Thoracic aorta (tissue), 2 donors: ENCODE measurements around the gene MIER1. TPM values are rescaled to one million over a fixed set of nuclear protein-coding genes. Genes with fewer than 3 reads are reported as not detected.
A peak's percentile ranks its signal among the peaks of the same experiment; 100 is the strongest.
"Not testable (repeated sequence)": the region's sequence is repeated elsewhere in the genome, so short reads cannot be mapped to it uniquely, and the experiment has no call there.

ENCODE experiments used
- ATAC-seq: fragments of 150-250 bp; one replicate; pipeline ENCODE4 v1.8.0; 2017; ENCODE audit warnings: low read depth; ENCODE audit not compliant: insufficient number of reproducible peaks, low FRiP score
- DNase-seq: peaks from one replicate; pipeline ENCODE4 v3.0.0-alpha.2; 2020; ENCODE audit warnings: low spot score
- H3K27ac ChIP-seq, 2 donors: fragments of 200-600 bp; sonication (generic); 1 replicate in 1 of 2; 2 replicates in 1 of 2; pipeline ENCODE4 v1.5.1; 2016; ENCODE audit warnings: mild to moderate bottlenecking in 2 of 2, moderate library complexity in 2 of 2
- H3K27me3 ChIP-seq: fragments of 200-600 bp; sonication (generic); replicated peaks from 2 replicates; pipeline ENCODE4 v1.6.0; 2016; ENCODE audit warnings: mild to moderate bottlenecking; ENCODE audit not compliant: insufficient read depth
- H3K36me3 ChIP-seq: fragments of 200-600 bp; sonication (generic); one replicate; pipeline ENCODE4 v1.5.1; 2016
- H3K4me1 ChIP-seq, 2 donors: fragments of 200-600 bp; sonication (generic); 1 replicate in 1 of 2; 2 replicates in 1 of 2; pipeline versions ENCODE4 v1.5.1 to v1.6.0; 2016; ENCODE audit warnings: low read depth in 2 of 2, mild to moderate bottlenecking in 1 of 2; ENCODE audit not compliant: control insufficient read depth in 1 of 2
- H3K4me3 ChIP-seq: fragments of 200-600 bp; sonication (generic); 2 replicates; pipeline ENCODE4 v1.5.1; 2016; ENCODE audit warnings: mild to moderate bottlenecking
- H3K9me3 ChIP-seq: fragments of 200-600 bp; sonication (generic); 2 replicates; pipeline ENCODE4 v1.5.1; 2016
- total RNA-seq, 2 donors: library from RNA; depleted of rRNA; stranded (reverse); fragments of >200 nt; gene quantifications; one replicate each; pipeline versions ENCODE4 v1.1.0 to v1.2.3, GENCODE V29; 2016
- TF ChIP-seq, protein P1 (sequence below): fragments of 200-600 bp; sonication (generic); IDR thresholded peaks from one replicate; pipeline ENCODE4 v1.5.1; 2019; ENCODE audit warnings: antibody characterized with exemption

Gene MIER1
- total RNA-seq, 2 donors from 2014 or later, result 46.0 to 50.9 TPM

- Histone ChIP-seq H3K4me3 (no peak overlapping the region), H3K27ac (no peak overlapping the region), H3K27me3 (no peaks in the 10 kb centered on the region), H3K9me3 (no peaks in the 10 kb centered on the region), H3K36me3 (peaks cover 9% of the 10 kb centered on the region), H3K4me1 (peaks cover 0 to 7% of the 10 kb centered on the region in 2 donors)
- no peak for DNase-seq
- TF ChIP-seq, protein P1, sequence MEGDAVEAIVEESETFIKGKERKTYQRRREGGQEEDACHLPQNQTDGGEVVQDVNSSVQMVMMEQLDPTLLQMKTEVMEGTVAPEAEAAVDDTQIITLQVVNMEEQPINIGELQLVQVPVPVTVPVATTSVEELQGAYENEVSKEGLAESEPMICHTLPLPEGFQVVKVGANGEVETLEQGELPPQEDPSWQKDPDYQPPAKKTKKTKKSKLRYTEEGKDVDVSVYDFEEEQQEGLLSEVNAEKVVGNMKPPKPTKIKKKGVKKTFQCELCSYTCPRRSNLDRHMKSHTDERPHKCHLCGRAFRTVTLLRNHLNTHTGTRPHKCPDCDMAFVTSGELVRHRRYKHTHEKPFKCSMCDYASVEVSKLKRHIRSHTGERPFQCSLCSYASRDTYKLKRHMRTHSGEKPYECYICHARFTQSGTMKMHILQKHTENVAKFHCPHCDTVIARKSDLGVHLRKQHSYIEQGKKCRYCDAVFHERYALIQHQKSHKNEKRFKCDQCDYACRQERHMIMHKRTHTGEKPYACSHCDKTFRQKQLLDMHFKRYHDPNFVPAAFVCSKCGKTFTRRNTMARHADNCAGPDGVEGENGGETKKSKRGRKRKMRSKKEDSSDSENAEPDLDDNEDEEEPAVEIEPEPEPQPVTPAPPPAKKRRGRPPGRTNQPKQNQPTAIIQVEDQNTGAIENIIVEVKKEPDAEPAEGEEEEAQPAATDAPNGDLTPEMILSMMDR, result no peak
- ATAC-seq, result no peak
Observed at GRCh38 chr1:66957938-66958337, 33.1 kb downstream of the MIER1 start.

DNA sequence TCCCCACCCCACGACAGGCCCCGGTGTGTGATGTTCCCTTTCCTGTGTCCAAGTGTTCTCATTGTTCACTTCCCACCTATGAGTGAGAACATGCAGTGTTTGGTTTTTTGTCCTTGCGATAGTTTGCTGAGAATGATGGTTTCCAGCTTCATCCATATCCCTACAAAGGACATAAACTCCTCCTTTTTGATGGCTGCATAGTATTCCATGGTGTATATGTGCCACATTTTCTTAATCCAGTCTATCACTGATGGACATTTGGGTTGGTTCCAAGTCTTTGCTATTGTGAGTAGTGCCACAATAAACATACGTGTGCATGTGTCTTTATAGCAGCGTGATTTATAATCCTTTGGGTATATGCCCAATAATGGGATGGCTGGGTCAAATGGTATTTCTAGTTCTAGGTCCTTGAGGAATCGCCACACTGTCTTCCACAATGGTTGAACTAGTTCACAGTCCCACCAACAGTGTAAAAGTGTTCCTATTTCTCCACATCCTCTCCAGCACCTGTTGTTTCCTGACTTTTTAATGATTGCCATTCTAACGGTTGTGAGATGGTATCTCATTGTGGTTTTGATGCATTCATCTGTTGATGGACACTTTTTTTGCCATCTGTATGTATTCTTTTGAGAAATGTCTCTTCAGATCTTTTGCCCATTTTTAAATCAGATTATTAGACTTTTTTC, 41.5 kb downstream of the MIER1 start:
- peaks cover 32% of the 10 kb centered on the region for H3K36me3 ChIP-seq
- not testable (repeated sequence) for H3K4me1 ChIP-seq, DNase-seq, ATAC-seq, H3K9me3 ChIP-seq, H3K27ac ChIP-seq, H3K4me3 ChIP-seq, H3K27me3 ChIP-seq

DNA sequence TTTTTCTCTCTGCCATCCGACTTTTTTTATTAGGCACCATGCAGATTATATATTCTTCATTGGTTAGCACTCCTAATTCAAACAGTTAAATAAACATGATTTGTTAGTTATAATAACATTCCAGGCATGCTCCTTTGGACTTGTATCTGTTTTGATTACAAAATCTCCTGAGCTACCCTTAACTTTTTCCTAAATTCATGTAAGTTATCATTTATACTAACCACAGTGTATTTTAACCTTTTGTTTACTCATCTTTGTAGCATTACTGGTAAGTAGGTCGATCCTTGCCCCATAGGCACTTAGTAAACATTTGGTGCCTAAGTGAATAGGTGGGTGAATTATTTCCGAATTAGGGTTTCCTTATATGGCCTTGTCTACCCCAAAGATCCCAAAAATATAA, 43.8 kb downstream of the MIER1 start:
- H3K36me3 ChIP-seq, result peaks cover 30% of the 10 kb centered on the region
- H3K9me3 ChIP-seq, result no peaks in the 10 kb centered on the region
- H3K27me3 ChIP-seq, result no peaks in the 10 kb centered on the region
- no peak for ATAC-seq
- H3K4me1 ChIP-seq, result no peaks in the 10 kb centered on the region
- TF ChIP-seq, protein P1, result no peak
- no peak overlapping the region for H3K4me3 ChIP-seq
- DNase-seq, result no peak
- no peak overlapping the region for H3K27ac ChIP-seq

DNA sequence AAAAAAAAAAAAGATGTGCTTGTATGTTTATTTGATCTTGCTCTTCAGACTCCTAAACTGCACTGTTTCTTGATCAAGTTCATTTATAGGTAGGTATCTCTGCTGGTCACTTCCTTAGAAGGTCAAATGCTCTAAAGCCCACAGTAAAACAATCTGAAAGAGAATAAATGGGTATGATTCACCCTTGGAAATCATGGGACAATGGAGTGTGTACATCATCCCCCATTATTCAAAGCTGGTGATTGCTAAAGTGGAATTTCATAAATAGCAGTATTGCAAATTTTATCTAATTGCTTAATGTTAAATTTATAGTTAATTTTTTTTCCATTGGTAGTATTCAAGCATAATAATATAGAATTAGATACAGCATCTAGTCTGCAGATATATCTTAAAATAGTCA, 53.4 kb downstream of the MIER1 start:
- TF ChIP-seq, protein P1, result no peak
- Histone ChIP-seq H3K4me3 (no peak overlapping the region), H3K27ac (no peak overlapping the region), H3K36me3 (peaks cover 11% of the 10 kb centered on the region), H3K9me3 (no peaks in the 10 kb centered on the region), H3K27me3 (no peaks in the 10 kb centered on the region), H3K4me1 (peaks cover 5 to 6% of the 10 kb centered on the region in 2 donors)
- no peak for DNase-seq
- ATAC-seq, result no peak

DNA sequence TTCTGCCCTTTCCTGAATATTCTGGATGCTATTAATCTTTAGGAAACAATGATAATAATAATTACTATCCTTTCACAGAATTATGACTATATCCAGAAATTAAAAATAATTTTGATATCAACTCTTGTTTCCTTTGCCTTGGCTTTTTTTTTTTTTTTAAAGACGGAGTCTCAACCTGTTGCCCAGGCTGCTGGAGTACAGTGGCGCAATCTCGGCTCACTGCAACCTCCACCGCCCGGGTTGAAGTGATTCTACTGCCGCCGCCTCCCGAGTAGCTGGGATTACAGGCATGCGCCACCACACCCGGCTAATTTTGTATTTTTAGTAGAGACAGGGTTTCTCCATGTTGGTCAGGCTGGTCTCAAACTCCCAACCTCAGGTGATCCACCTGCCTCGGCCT, 54.8 kb downstream of the MIER1 start:
- peaks cover 21% of the 10 kb centered on the region for H3K36me3 ChIP-seq
- H3K4me3 ChIP-seq, H3K9me3 ChIP-seq, DNase-seq, H3K4me1 ChIP-seq, H3K27ac ChIP-seq, H3K27me3 ChIP-seq, ATAC-seq: not testable (repeated sequence)

DNA sequence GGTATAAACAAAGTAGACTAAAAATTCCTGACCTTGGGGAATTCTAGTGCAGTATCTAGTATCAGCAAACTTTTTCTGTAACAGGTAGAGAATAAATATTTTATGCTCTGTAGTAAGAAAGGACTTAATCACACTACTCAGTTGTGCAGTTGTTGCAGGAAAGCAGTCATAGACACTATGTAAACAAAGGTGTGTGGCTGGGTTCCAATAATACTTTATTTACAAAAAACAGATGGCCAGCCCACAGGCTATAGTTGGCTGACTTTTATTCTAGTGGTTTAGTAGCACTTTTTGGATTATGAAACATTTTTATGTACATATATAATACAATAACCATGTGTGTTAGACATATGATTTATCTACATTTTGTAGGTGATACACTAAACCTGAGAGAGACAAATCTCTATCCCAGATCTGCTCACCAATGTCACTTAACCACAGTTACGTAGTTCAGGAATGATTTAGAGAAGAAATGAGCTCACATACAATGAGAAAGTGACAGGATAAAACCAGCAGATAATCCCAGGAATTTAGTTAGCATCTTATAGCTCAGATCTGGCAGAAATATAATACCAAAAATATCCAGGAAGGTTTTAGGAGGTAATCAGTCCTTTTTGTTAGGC, 56.1 kb downstream of the MIER1 start:
- no peak for ATAC-seq
- H3K27ac ChIP-seq, result peak overlapping the region in 1 of 2 donors; percentile 22
- peaks cover 21% of the 10 kb centered on the region for H3K36me3 ChIP-seq
- peaks cover 5 to 6% of the 10 kb centered on the region in 2 donors for H3K4me1 ChIP-seq
- no peak for DNase-seq
- H3K9me3 ChIP-seq, result no peaks in the 10 kb centered on the region
- H3K4me3 ChIP-seq, result peak overlapping the region; percentile 57
- TF ChIP-seq, protein P1, result no peak
- H3K27me3 ChIP-seq, result no peaks in the 10 kb centered on the region
